ENCODE results near the gene CASP5. TPM values are rescaled to one million over a fixed set of nuclear protein-coding genes. Genes with fewer than 3 reads are reported as not detected.
A peak's percentile ranks its signal among the peaks of the same experiment; 100 is the strongest.

Gene CASP5
- total RNA-seq, 6 experiments from 2014 or later = not detected

DNA sequence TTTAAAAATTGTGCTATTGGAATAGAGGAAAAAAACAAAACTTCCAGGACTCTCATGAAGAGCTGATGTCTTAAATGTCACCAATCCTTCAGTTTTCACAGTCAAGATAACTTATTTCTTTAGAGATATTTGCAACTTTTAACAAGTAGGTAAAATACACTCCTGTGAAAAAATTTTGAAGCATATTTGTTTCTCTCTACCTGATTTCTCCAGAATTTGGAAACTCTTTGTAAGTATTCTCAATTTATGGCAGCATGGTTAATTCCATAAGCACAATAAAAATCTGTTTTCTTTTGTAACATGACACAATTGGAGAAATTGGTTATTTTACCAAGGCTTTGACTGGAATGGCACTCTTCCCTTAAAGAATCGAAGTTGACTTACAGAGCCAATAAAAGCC, 58.7 kb downstream of the CASP5 start:
- TF ChIP-seq, protein P1, sequence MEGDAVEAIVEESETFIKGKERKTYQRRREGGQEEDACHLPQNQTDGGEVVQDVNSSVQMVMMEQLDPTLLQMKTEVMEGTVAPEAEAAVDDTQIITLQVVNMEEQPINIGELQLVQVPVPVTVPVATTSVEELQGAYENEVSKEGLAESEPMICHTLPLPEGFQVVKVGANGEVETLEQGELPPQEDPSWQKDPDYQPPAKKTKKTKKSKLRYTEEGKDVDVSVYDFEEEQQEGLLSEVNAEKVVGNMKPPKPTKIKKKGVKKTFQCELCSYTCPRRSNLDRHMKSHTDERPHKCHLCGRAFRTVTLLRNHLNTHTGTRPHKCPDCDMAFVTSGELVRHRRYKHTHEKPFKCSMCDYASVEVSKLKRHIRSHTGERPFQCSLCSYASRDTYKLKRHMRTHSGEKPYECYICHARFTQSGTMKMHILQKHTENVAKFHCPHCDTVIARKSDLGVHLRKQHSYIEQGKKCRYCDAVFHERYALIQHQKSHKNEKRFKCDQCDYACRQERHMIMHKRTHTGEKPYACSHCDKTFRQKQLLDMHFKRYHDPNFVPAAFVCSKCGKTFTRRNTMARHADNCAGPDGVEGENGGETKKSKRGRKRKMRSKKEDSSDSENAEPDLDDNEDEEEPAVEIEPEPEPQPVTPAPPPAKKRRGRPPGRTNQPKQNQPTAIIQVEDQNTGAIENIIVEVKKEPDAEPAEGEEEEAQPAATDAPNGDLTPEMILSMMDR (IDR thresholded peaks at IDR 0.05) = no peak
- H3K27me3 Mint-ChIP-seq (ENCODE audit: insufficient read depth) = no peaks in the 10 kb centered on the region; the same call in 1 of the 2 replicates
- peaks cover 47% of the 10 kb centered on the region for H3K36me3 Mint-ChIP-seq (ENCODE audit: low read depth)
- H3K4me1 Mint-ChIP-seq (ENCODE audit: low read depth) = peaks cover 37% of the 10 kb centered on the region
- no peak overlapping the region for H3K27ac Mint-ChIP-seq
- H3K9me3 Mint-ChIP-seq = no peaks in the 10 kb centered on the region
- no peak overlapping the region for H3K4me3 Mint-ChIP-seq
- no peak for DNase-seq

DNA sequence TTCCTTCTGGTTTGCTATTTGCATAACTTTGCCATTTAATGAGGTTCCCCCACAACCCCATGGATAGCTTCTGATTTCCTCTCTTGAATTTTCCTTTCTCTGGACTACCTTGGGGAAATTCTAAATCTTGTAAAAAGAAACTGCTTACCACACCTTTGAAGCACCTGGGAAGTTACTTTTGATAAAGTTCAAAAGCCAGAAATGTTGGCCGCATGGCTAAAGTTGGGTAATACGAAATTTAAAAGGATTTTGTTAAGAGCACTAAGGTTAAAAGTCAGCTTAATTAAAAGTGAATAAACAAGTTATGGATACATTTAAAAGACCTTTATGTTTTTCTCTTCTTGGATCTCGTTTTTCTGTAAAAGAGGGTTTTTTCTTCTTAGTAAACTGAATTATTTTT, 60.1 kb downstream of the CASP5 start:
- Mint-ChIP-seq H3K27me3 (ENCODE audit: insufficient read depth) (no peaks in the 10 kb centered on the region; the same call in 1 of the 2 replicates), H3K9me3 (no peaks in the 10 kb centered on the region), H3K27ac (no peak overlapping the region), H3K36me3 (ENCODE audit: low read depth) (peaks cover 47% of the 10 kb centered on the region), H3K4me1 (ENCODE audit: low read depth) (peaks cover 33% of the 10 kb centered on the region), H3K4me3 (no peak overlapping the region)
- TF ChIP-seq, protein P1 (IDR thresholded peaks at IDR 0.05) = no peak
- DNase-seq = no peak

DNA sequence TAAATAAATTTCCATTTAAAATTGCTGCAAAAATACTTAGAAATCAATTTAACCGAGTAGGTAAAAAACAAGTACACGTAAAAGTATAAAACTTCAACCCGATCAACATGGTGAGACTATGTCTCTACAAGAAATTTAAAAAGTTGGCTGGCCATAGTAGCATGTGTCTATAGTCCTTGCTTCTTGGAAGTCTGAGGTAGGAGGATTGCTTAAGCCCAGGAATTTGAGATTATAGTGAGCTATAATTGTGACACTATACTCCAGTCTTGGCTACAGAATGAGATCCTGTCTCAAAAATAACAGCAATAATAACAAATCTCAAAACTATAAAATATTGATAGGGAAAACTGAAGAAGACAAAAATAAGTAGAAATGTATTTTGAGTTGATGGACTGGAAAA, 65.7 kb downstream of the CASP5 start:
- DNase-seq = no peak
- Mint-ChIP-seq H3K4me1 (ENCODE audit: low read depth) (peaks cover 14% of the 10 kb centered on the region; the same call in 1 of the 2 replicates), H3K4me3 (no peak overlapping the region), H3K27me3 (ENCODE audit: insufficient read depth) (no peaks in the 10 kb centered on the region), H3K9me3 (no peaks in the 10 kb centered on the region), H3K36me3 (ENCODE audit: low read depth) (peaks cover 31% of the 10 kb centered on the region), H3K27ac (no peak overlapping the region)
- TF ChIP-seq, protein P1 (IDR thresholded peaks at IDR 0.05) = no peak

DNA sequence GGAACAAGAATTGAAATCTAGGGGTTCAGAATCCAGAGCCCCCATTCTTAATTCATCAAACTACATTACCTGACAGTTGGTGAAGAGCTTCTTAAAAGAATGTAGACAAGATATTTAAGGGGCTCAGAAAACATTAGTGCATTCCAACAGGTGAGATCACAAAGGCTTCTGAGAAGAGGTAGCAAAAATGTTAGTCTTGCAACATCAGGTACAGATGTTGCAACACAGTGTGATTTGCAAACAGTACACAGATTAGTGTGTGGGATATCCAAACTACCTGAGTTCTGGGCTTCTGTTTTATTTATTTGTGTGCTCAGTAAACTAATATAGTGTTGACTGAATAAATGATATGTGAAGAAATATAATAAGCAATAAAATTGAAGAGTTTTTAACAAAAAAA, 66.4 kb downstream of the CASP5 start:
- Mint-ChIP-seq H3K4me3 (no peak overlapping the region), H3K9me3 (no peaks in the 10 kb centered on the region), H3K27me3 (ENCODE audit: insufficient read depth) (no peaks in the 10 kb centered on the region), H3K36me3 (ENCODE audit: low read depth) (peaks cover 28% of the 10 kb centered on the region), H3K27ac (no peak overlapping the region), H3K4me1 (ENCODE audit: low read depth) (peaks cover 14% of the 10 kb centered on the region; the same call in 1 of the 2 replicates)
- TF ChIP-seq, protein P1 (IDR thresholded peaks at IDR 0.05) = no peak
- no peak for DNase-seq

DNA sequence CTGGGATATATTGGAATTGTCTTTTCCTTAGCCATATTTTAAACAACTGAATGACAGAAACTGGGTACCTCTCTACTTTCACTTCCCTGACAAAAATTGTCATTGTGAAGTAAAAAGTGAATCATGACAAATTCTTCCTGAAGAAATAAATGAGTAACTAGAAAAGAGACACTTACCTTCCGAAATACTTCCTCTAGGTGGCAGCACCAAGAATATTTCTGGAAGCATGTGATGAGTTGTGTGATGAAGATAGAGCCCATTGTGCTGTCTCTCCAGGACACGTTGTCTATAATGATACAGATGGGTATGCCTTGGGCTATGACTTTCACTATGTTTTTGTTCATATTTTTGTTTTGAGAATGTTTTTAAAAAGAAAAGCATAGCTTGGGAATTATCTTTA, 76.1 kb downstream of the CASP5 start:
- H3K27ac Mint-ChIP-seq = peak overlapping the region; percentile 17; the same call in 1 of the 2 replicates
- peak; percentile 61 for DNase-seq

More for the DNA sequence above, 76.1 kb downstream of the CASP5 start:
- no peak overlapping the region for H3K4me3 Mint-ChIP-seq
- peaks cover 6% of the 10 kb centered on the region for H3K4me1 Mint-ChIP-seq (ENCODE audit: low read depth)
- TF ChIP-seq, protein P1 (IDR thresholded peaks at IDR 0.05) = peak; percentile 85
- no peaks in the 10 kb centered on the region for H3K9me3 Mint-ChIP-seq
- H3K27me3 Mint-ChIP-seq (ENCODE audit: insufficient read depth) = peaks cover 2% of the 10 kb centered on the region; the same call in 1 of the 2 replicates
- H3K36me3 Mint-ChIP-seq (ENCODE audit: low read depth) = peaks cover 79% of the 10 kb centered on the region

Other genes starting within 250 kb of the CASP5 start
- not detected for gene CASP12, start 124.7 kb downstream of the CASP5 start, total RNA-seq (2021; fragmentation: NEBNext Ultra II Directional; extraction: Animal tissue kit (Norgen Biotek cat#: 25700))
- 10 to 100 TPM; 52.7 to 71.6 (median 60.8) TPM for gene CASP4, start 54.6 kb downstream of the CASP5 start, total RNA-seq (2021; fragmentation: NEBNext Ultra II Directional; extraction: Animal tissue kit (Norgen Biotek cat#: 25700))
- 10 to 100 TPM; 13.1 to 23.6 (median 21.1) TPM for gene CASP1, start 12.0 kb upstream of the CASP5 start, total RNA-seq (2021; fragmentation: NEBNext Ultra II Directional; extraction: Animal tissue kit (Norgen Biotek cat#: 25700))
- gene CARD16, start 22.2 kb upstream of the CASP5 start, total RNA-seq (2021; fragmentation: NEBNext Ultra II Directional; extraction: Animal tissue kit (Norgen Biotek cat#: 25700)) = 10 to 100 TPM in 1 of 6 experiments, 1 to 10 TPM in 5; 6.4 to 11.2 (median 9.4) TPM
- not detected for gene CARD18, start 116.6 kb upstream of the CASP5 start, total RNA-seq (2021; fragmentation: NEBNext Ultra II Directional; extraction: Animal tissue kit (Norgen Biotek cat#: 25700))